HEK293 (cell line): ENCODE data around the gene MCRIP2.

Experiments
- CTCF ChIA-PET: fragments of 350-600 bp; formaldehyde crosslinking; extraction: SDS; loops from one replicate; lab custom pipeline; 2021; ENCODE audit warnings: antibody characterized with exemption; lab: Yijun Ruan, JAX
- POLR2A ChIA-PET: fragments of 300-600 bp; formaldehyde crosslinking; extraction: SDS; loops from one replicate; lab custom pipeline; 2020; ENCODE audit warnings: antibody characterized with exemption, inconsistent platforms; lab: Yijun Ruan, JAX
- H3K27ac ChIP-seq: fragments of 200-500 bp; sonication (Bioruptor generic); 2 replicates; pipeline ENCODE4 v1.5.1; 2014; ENCODE audit warnings: low read depth, low read length, control low read depth, inconsistent platforms; ENCODE audit errors: extremely low read depth
- H3K36me3 ChIP-seq, 2 experiments: fragments of 200-500 bp in 1 of 2; sonication (Bioruptor generic) in 1 of 2; 1 replicate in 1 of 2; 2 replicates in 1 of 2; pipeline ENCODE4 v1.5.1; 2014 to 2017; ENCODE audit warnings: inconsistent platforms in 2 of 2, low read length in 2 of 2; ENCODE audit not compliant: control insufficient read depth in 2 of 2, insufficient read depth in 1 of 2
- H3K4me1 ChIP-seq: fragments of 200-500 bp; sonication (Bioruptor generic); 2 replicates; pipeline ENCODE4 v1.5.1; 2014; ENCODE audit warnings: mild to moderate bottlenecking, low read length, inconsistent platforms; ENCODE audit not compliant: control insufficient read depth, insufficient read depth
- H3K4me3 ChIP-seq: 2 replicates; pipeline ENCODE4 v1.5.1; 2011; ENCODE audit warnings: low read depth, mild to moderate bottlenecking, control low read depth, low read length, moderate library complexity
- H3K9me3 ChIP-seq: fragments of 200-500 bp; sonication (Bioruptor generic); 2 replicates; pipeline ENCODE4 v1.5.1; 2014; ENCODE audit warnings: low read depth, low read length, inconsistent platforms; ENCODE audit not compliant: control insufficient read depth, insufficient read depth
- ATF2 ChIP-seq: fragments of 450-650 bp; formaldehyde crosslinking; IDR thresholded peaks from 2 replicates; pipeline ENCODE4 v1.5.1; 2016; ENCODE audit warnings: missing biosample characterization, missing genetic modification characterization, low read depth
- BCL11A ChIP-seq: fragments of 450-650 bp; formaldehyde crosslinking; IDR thresholded peaks from 2 replicates; pipeline ENCODE4 v1.5.1; 2016; ENCODE audit warnings: low read depth, missing biosample characterization, missing genetic modification characterization
- IKZF3 ChIP-seq: fragments of 450-650 bp; IDR thresholded peaks from 2 replicates; pipeline ENCODE4 v1.5.0; 2018; ENCODE audit warnings: missing biosample characterization, mild to moderate bottlenecking, missing genetic modification characterization, moderate library complexity
- KLF16 ChIP-seq: fragments of 450-650 bp; formaldehyde crosslinking; IDR thresholded peaks from 2 replicates; pipeline ENCODE4 v1.5.1; 2017; ENCODE audit warnings: missing biosample characterization, missing genetic modification characterization
- MEIS1 ChIP-seq: sonication (generic); formaldehyde crosslinking; IDR thresholded peaks from 2 replicates; pipeline ENCODE4 v1.8.1; 2022; ENCODE audit warnings: missing genetic modification reagents, mild to moderate bottlenecking, borderline replicate concordance
- OVOL3 ChIP-seq: fragments of 450-650 bp; formaldehyde crosslinking; IDR thresholded peaks from 2 replicates; pipeline ENCODE4 v1.5.1; 2016; ENCODE audit warnings: missing biosample characterization, missing genetic modification characterization
- PRDM1 ChIP-seq: fragments of 450-650 bp; formaldehyde crosslinking; IDR thresholded peaks from 2 replicates; pipeline ENCODE4; 2016; ENCODE audit warnings: missing biosample characterization, missing genetic modification characterization
- REST ChIP-seq: fragments of 450-650 bp; formaldehyde crosslinking; IDR thresholded peaks from 2 replicates; pipeline ENCODE4 v1.5.1; 2016; ENCODE audit warnings: missing biosample characterization, missing genetic modification characterization
- SCRT2 ChIP-seq: fragments of 450-650 bp; formaldehyde crosslinking; IDR thresholded peaks from 2 replicates; pipeline ENCODE4 v1.5.1; 2016; ENCODE audit warnings: missing biosample characterization, missing genetic modification characterization
- SP3 ChIP-seq: fragments of 450-650 bp; formaldehyde crosslinking; IDR thresholded peaks from 2 replicates; pipeline ENCODE4 v1.5.1; 2016; ENCODE audit warnings: missing biosample characterization, missing genetic modification characterization
- YY1 ChIP-seq: fragments of 450-650 bp; formaldehyde crosslinking; IDR thresholded peaks from 2 replicates; pipeline ENCODE4 v1.5.1; 2018; ENCODE audit warnings: missing biosample characterization, missing genetic modification characterization
- ZBTB1 ChIP-seq: fragments of 450-650 bp; formaldehyde crosslinking; IDR thresholded peaks from 2 replicates; pipeline ENCODE4 v1.5.1; 2016; ENCODE audit warnings: missing biosample characterization, missing genetic modification characterization
- ZBTB8A ChIP-seq: fragments of 450-650 bp; formaldehyde crosslinking; IDR thresholded peaks from 2 replicates; pipeline ENCODE4 v1.5.1; 2016; ENCODE audit warnings: missing biosample characterization, missing genetic modification characterization
- ZNF26 ChIP-seq: fragments of 450-650 bp; formaldehyde crosslinking; IDR thresholded peaks from 2 replicates; pipeline ENCODE4 v1.5.1; 2016; ENCODE audit warnings: missing biosample characterization, missing genetic modification characterization
- ZNF274 ChIP-seq, 2 experiments: fragments of 200-500 bp in 1 of 2; fragments of 450-650 bp in 1 of 2; sonication (Bioruptor generic) in 1 of 2; formaldehyde crosslinking in 1 of 2; IDR thresholded peaks; 2 replicates each; pipeline versions ENCODE4 v1.5.1 to v1.6.1; 2014 to 2016; ENCODE audit warnings: borderline replicate concordance in 1 of 2, inconsistent platforms in 1 of 2, low read length in 1 of 2, missing biosample characterization in 1 of 2, missing genetic modification characterization in 1 of 2
- ZNF280C ChIP-seq: fragments of 450-650 bp; formaldehyde crosslinking; IDR thresholded peaks from 2 replicates; pipeline ENCODE4 v1.5.1; 2016; ENCODE audit warnings: missing biosample characterization, missing genetic modification characterization
- ZNF341 ChIP-seq: fragments of 450-650 bp; formaldehyde crosslinking; IDR thresholded peaks from 2 replicates; pipeline ENCODE4; 2016; ENCODE audit warnings: low read depth, missing biosample characterization, missing genetic modification characterization
- ZNF394 ChIP-seq: fragments of 450-650 bp; formaldehyde crosslinking; IDR thresholded peaks from 2 replicates; pipeline ENCODE4 v1.5.1; 2016; ENCODE audit warnings: missing biosample characterization, missing genetic modification characterization, mild to moderate bottlenecking, moderate library complexity, borderline replicate concordance
- ZNF423 ChIP-seq: fragments of 450-650 bp; formaldehyde crosslinking; IDR thresholded peaks from 2 replicates; pipeline ENCODE4 v1.5.1; 2016; ENCODE audit warnings: missing biosample characterization, missing genetic modification characterization
- ZNF501 ChIP-seq: fragments of 450-650 bp; formaldehyde crosslinking; IDR thresholded peaks from 2 replicates; pipeline ENCODE4 v1.5.1; 2016; ENCODE audit warnings: missing biosample characterization, missing genetic modification characterization
- ZNF513 ChIP-seq: fragments of 450-650 bp; IDR thresholded peaks from 2 replicates; pipeline ENCODE4 v1.5.1; 2018; ENCODE audit warnings: missing biosample characterization, missing genetic modification characterization
- ZNF580 ChIP-seq: fragments of 450-650 bp; formaldehyde crosslinking; IDR thresholded peaks from 2 replicates; pipeline ENCODE4 v1.5.1; 2016; ENCODE audit warnings: missing biosample characterization, missing genetic modification characterization

MCRIP2 gene

GRCh38 chr16:648071-648780, 6.6 kb downstream of the MCRIP2 start (continued):
- TF ChIP-seq REST (tag by site-specific recombination) = no peak
- TF ChIP-seq ZNF501 (tag by site-specific recombination) = peak; percentile 22; the same call in 1 of the 2 replicates
- no peak for TF ChIP-seq KLF16 (tag by site-specific recombination)
- TF ChIP-seq ZNF513 (tag by site-specific recombination) = no peak

GRCh38 chr16:648781-649589, 7.4 kb downstream of the MCRIP2 start, which contains the start of gene WDR90:
Gene WDR90, plus strand, starts transcription at chr16:649365. Its CDS starts 52 bp downstream, at chr16:649417.
- ChIA-PET POLR2A (interaction anchor here (0.8 to 2.3 kb wide), 4 partner anchors 11 to 31 kb away, joined by 3 to 10 read pairs (median 6); partner anchors contain the start of genes METTL26, RHOT2 and STUB1), CTCF (interaction anchor here (0.7 to 1.6 kb wide), 5 partner anchors 10 to 73 kb away, joined by 3 to 5 read pairs (median 4); partner anchors contain the start of gene RHOT2)
- Histone ChIP-seq H3K27ac (peak within 1 kb of the TSS; percentile 97), H3K4me3 (peak within 1 kb of the TSS; percentile 37), H3K9me3 (no peaks in the 10 kb centered on the region), H3K4me1 (0 out of 2 replicates have a peak, but pooled peaks cover 5% of the 10 kb centered on the region), H3K36me3 (peaks cover 0 to 31% of the 10 kb centered on the region in 2 experiments; a peak in 2 of 3 replicates)
- TF ChIP-seq MEIS1 (CRISPR knock-in tag) = no peak
- no peak for TF ChIP-seq ZNF274 (IDR thresholded peaks at IDR 0.05; ENCODE audit: low read length)
- no peak for TF ChIP-seq ZNF274 (tag by site-specific recombination; IDR thresholded peaks at IDR 0.05; ENCODE audit: borderline replicate concordance)
- TF ChIP-seq ZBTB8A (tag by site-specific recombination) = peak; percentile 94
- TF ChIP-seq ZBTB1 (tag by site-specific recombination) = no peak
- peak; percentile 41; the same call in 1 of the 2 replicates for TF ChIP-seq ZNF341 (tag by site-specific recombination)
- TF ChIP-seq PRDM1 (tag by site-specific recombination) = no peak
- peak; percentile 95 for TF ChIP-seq IKZF3 (tag by site-specific recombination)
- peak; percentile 77; the same call in 1 of the 2 replicates for TF ChIP-seq ZNF394
- TF ChIP-seq OVOL3 (tag by site-specific recombination) = 0 out of 2 replicates have a peak, but pooled peaks have one; percentile 22
- TF ChIP-seq ZNF580 (tag by site-specific recombination) = peak; percentile 33; the same call in 1 of the 2 replicates
- TF ChIP-seq ZNF280C (tag by site-specific recombination) = no peak
- TF ChIP-seq SCRT2 (tag by site-specific recombination) = peak; percentile 54
- peak; percentile 41; the same call in 1 of the 2 replicates for TF ChIP-seq BCL11A (tag by site-specific recombination)
- TF ChIP-seq ATF2 = peak; percentile 28; the same call in 1 of the 2 replicates
- peak; percentile 96 for TF ChIP-seq YY1 (tag by site-specific recombination)
- TF ChIP-seq KLF16 (tag by site-specific recombination) = peak; percentile 76; the same call in 1 of the 2 replicates
- 0 out of 2 replicates have a peak, but pooled peaks have one; percentile 14 for TF ChIP-seq ZNF423 (tag by site-specific recombination)
- TF ChIP-seq SP3 (tag by site-specific recombination) = peak; percentile 76
- no peak for TF ChIP-seq ZNF26
